GM23248 (cell line): ENCODE measurements around the gene SMIM35. TPM values are rescaled to one million over a fixed set of nuclear protein-coding genes. Genes with fewer than 3 reads are reported as not detected.

Experiments
- DNase-seq: peaks from one replicate; pipeline ENCODE4 v3.0.0-alpha.2; 2015
- H2AFZ ChIP-seq: fragments of 200-600 bp; sonication (generic); 2 replicates; pipeline ENCODE4 v1.6.1; 2016; ENCODE audit warnings: antibody characterized with exemption
- H3F3A ChIP-seq: fragments of 200-600 bp; sonication (generic); 2 replicates; pipeline ENCODE4 v1.6.1; 2016; ENCODE audit warnings: mild to moderate bottlenecking, antibody characterized with exemption, mixed run types; ENCODE audit not compliant: insufficient read depth
- H3K27ac ChIP-seq: fragments of 200-600 bp; sonication (generic); 2 replicates; pipeline ENCODE4 v1.5.1; 2016; ENCODE audit warnings: mild to moderate bottlenecking
- H3K27me3 ChIP-seq: fragments of 200-600 bp; sonication (generic); replicated peaks from 2 replicates; pipeline ENCODE4 v1.6.1; 2016; ENCODE audit warnings: mild to moderate bottlenecking; ENCODE audit not compliant: insufficient read depth
- H3K36me3 ChIP-seq: fragments of 200-600 bp; sonication (generic); 2 replicates; pipeline ENCODE4 v1.6.1; 2016; ENCODE audit warnings: low read depth, mild to moderate bottlenecking
- H3K4me1 ChIP-seq: fragments of 200-600 bp; sonication (generic); 2 replicates; pipeline ENCODE4 v1.6.1; 2016; ENCODE audit warnings: mild to moderate bottlenecking; ENCODE audit not compliant: insufficient read depth
- H3K4me2 ChIP-seq: fragments of 200-600 bp; sonication (generic); one replicate; pipeline ENCODE4 v1.6.1; 2016; ENCODE audit warnings: mild to moderate bottlenecking; ENCODE audit not compliant: unreplicated experiment
- H3K4me3 ChIP-seq: fragments of 200-600 bp; sonication (generic); 2 replicates; pipeline ENCODE4 v1.5.1; 2016; ENCODE audit warnings: mild to moderate bottlenecking
- H3K79me2 ChIP-seq: fragments of 200-600 bp; sonication (generic); 2 replicates; pipeline ENCODE4 v1.6.1; 2016; ENCODE audit warnings: mild to moderate bottlenecking; ENCODE audit not compliant: insufficient read depth
- H3K9ac ChIP-seq: fragments of 200-600 bp; sonication (generic); 2 replicates; pipeline ENCODE4 v1.6.1; 2016; ENCODE audit warnings: mild to moderate bottlenecking
- H3K9me2 ChIP-seq: fragments of 200-600 bp; sonication (generic); 2 replicates; pipeline ENCODE4 v1.6.1; 2016; ENCODE audit warnings: mixed run types, mild to moderate bottlenecking, moderate library complexity; ENCODE audit not compliant: insufficient read depth
- H3K9me3 ChIP-seq: fragments of 200-600 bp; sonication (generic); one replicate; pipeline ENCODE4 v1.6.1; 2017; ENCODE audit warnings: low read depth
- H4K20me1 ChIP-seq: fragments of 200-600 bp; sonication (generic); 2 replicates; pipeline ENCODE4 v1.6.0; 2016; ENCODE audit not compliant: insufficient read depth
- EZH2 ChIP-seq: fragments of 200-600 bp; sonication (generic); IDR thresholded peaks from 2 replicates; pipeline ENCODE4 v1.6.1; 2018; ENCODE audit warnings: antibody characterized with exemption, mild to moderate bottlenecking; ENCODE audit not compliant: insufficient read depth, poor library complexity, severe bottlenecking
- EZH2phosphoT487 ChIP-seq: fragments of 200-600 bp; sonication (generic); IDR thresholded peaks from 2 replicates; pipeline ENCODE4 v1.6.1; 2018; ENCODE audit warnings: antibody characterized with exemption, moderate library complexity, mild to moderate bottlenecking, low read depth; ENCODE audit not compliant: insufficient read depth
- WGBS, 2 experiments: methylation state at CpG; one replicate each; pipeline ENCODE4 v1.1.6; 2015 to 2017; ENCODE audit warnings: low lambda C conversion rate in 2 of 2, low coverage in 1 of 2; ENCODE audit errors: missing lambda C conversion rate in 2 of 2; 5-methylcytosine and 5-hydroxymethylcytosine counted together
- in situ Hi-C: fragments of 300-500 bp; cut with MboI; formaldehyde crosslinking; loops from 2 replicates; pipeline ENCODE4 v1.15.0; 2020
- polyA plus RNA-seq: library from polyadenylated mRNA; unstranded; fragments of >200 nt; fragmentation: Nextera tagmentation; extraction: Ambion mirVana; gene quantifications from 2 replicates; pipeline ENCODE4 v1.2.1, GENCODE V29; 2016
- total RNA-seq: library from RNA; depleted of rRNA; stranded (reverse); fragments of >200 nt; shearing (Covaris generic); gene quantifications from 2 replicates; pipeline ENCODE4 v1.2.3, GENCODE V29; 2014

The SMIM35 gene
- total and polyA plus RNA-seq, 2 experiments from 2014 or later = not detected

GRCh38 chr11:118006153-118006534, 80.6 kb downstream of the SMIM35 start:
- H3K36me3 ChIP-seq = no peaks in the 10 kb centered on the region
- no peak for DNase-seq
- in situ Hi-C loops = no loop called here
- H3K4me2 ChIP-seq = no peak overlapping the region
- 92 to 93% methylated on average over 4 of the region's 4 CpGs for WGBS, 2 experiments
- TF ChIP-seq EZH2 = no peak
- TF ChIP-seq EZH2phosphoT487 = no peak
- no peak overlapping the region for H3K4me3 ChIP-seq
- H4K20me1 ChIP-seq = no peaks in the 10 kb centered on the region
- H3K9me3 ChIP-seq = no peaks in the 10 kb centered on the region
- no peak overlapping the region for H3K27ac ChIP-seq
- H3K79me2 ChIP-seq = no peaks in the 10 kb centered on the region
- no peaks in the 10 kb centered on the region for H3F3A ChIP-seq
- no peaks in the 10 kb centered on the region for H3K9me2 ChIP-seq
- no peak overlapping the region for H3K9ac ChIP-seq
- no peaks in the 10 kb centered on the region for H3K27me3 ChIP-seq
- no peak overlapping the region for H2AFZ ChIP-seq
- H3K4me1 ChIP-seq = no peaks in the 10 kb centered on the region

DNA sequence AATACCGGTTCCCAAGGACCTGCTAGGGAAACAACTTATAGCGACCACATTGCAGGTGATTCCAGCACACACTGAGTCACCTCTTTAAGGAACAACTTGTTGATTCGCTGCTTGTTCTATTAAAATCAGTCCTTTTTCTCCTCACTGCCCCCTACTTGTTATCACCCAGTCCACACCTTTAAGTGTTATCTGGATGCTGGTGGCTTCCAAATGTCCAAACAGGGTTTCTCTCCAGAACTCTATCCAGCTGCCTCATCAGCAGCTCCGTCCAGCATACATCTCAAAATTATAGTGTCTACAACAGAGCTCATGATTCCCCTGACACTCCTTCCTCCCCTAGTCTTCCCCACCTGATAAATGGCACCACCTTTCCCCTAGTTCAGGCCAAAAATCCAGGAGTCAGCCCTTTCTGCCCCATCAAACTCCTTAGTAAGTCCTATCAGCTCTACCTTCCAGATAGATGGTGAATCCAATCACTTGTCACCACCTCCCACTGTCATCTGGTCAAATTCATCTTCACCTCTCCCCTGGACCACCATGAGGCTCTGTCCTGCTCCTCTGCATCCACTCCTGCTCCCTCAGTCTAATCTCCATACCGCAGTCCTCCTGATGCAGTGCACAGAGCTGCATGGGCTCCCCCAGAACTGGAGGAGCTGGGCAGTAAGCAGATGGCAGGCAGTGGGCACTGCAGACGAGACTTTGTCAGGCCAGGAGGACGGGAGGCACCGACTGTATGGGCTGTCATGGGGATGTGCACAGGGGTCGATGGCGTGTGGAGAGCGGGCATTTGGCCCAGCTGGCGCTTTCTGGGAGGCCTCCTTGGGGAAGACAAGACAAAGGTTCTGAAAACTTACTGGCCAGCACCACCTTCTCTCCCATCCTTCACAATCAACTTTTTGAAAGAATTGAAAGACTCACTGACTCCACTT, 81.3 kb downstream of the SMIM35 start:
- in situ Hi-C loops = no loop called here
- no peaks in the 10 kb centered on the region for H3K79me2 ChIP-seq

DNA sequence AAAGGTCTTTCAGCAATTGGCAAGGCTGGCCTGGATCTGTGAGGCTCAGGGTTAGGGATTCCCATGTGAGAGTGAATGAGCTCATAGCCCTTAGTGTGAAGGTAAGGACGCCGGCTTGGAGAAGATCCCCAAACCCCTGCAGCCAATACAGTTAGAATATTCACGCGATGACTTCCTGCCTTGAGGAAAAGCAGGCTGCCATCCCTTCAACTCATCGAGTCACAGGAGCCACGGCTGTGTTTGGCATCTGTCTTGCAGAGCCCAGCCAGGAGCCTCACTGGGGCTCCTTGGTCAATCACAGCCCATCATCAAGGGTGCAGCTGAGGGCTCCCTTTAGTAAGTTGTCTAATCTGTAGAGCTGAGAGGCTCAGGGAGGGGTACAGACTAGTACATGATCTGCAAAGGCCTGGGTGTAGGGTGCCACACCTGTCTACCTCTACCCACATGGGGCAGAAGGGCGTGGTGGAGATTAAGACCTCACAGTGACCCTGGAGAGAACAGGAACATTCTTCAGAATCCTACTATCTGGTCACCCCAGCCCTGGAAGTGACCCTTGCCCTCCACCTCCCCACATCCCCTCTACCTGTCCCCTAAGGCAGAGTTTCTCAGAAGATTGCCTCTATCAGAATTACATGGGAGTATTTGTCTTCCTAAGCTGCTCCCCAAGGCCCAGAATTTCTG, 82.1 kb downstream of the SMIM35 start:
- Histone ChIP-seq H3K27ac (no peak overlapping the region), H3K4me1 (no peaks in the 10 kb centered on the region), H4K20me1 (no peaks in the 10 kb centered on the region), H3F3A (no peaks in the 10 kb centered on the region), H3K9me2 (no peaks in the 10 kb centered on the region), H3K4me3 (no peak overlapping the region), H3K9me3 (no peaks in the 10 kb centered on the region), H3K9ac (no peak overlapping the region), H3K79me2 (no peaks in the 10 kb centered on the region), H2AFZ (no peak overlapping the region), H3K4me2 (no peak overlapping the region), H3K27me3 (no peaks in the 10 kb centered on the region), H3K36me3 (no peaks in the 10 kb centered on the region)
- WGBS, 2 experiments = 25 to 39% methylated on average over 7 of the region's 7 CpGs
- no peak for TF ChIP-seq EZH2
- TF ChIP-seq EZH2phosphoT487 = no peak
- in situ Hi-C loops = no loop called here
- DNase-seq = no peak

More for the DNA sequence above, 81.3 kb downstream of the SMIM35 start:
- DNase-seq = no peak
- Histone ChIP-seq H3K9me2 (no peaks in the 10 kb centered on the region), H3K4me2 (no peak overlapping the region), H3K9me3 (no peaks in the 10 kb centered on the region), H3K27ac (no peak overlapping the region), H3K4me1 (no peaks in the 10 kb centered on the region), H3K4me3 (no peak overlapping the region), H4K20me1 (no peaks in the 10 kb centered on the region), H3K9ac (no peak overlapping the region), H3K27me3 (no peaks in the 10 kb centered on the region), H2AFZ (no peak overlapping the region), H3K36me3 (no peaks in the 10 kb centered on the region), H3F3A (no peaks in the 10 kb centered on the region)
- TF ChIP-seq EZH2phosphoT487 (no peak), EZH2 (no peak)
- WGBS, 2 experiments = 51 to 55% methylated on average over 12 of the region's 12 CpGs

DNA sequence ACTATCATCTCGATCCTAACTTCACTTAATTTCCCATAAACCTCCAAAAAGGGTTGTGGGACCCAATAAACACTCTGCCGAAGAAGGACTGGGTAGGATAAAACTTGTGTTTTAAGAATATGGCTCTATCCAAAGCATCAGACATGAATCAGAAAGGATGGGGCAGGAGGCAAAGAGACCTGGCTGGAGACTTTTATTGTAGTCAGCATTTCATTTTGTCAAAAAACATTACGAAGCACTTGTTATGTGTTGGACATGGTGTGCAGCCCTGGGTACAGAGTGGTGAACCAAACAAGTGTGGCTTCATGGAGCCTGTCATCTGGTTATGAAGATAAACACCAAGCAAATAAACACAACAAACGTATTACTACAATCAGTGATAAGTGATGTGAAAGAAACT, 83.3 kb downstream of the SMIM35 start:
- in situ Hi-C loops = no loop called here
- no peaks in the 10 kb centered on the region for H3F3A ChIP-seq
- H3K9me2 ChIP-seq = no peaks in the 10 kb centered on the region
- no peak overlapping the region for H3K4me3 ChIP-seq
- TF ChIP-seq EZH2phosphoT487 (no peak), EZH2 (no peak)
- H2AFZ ChIP-seq = no peak overlapping the region
- no peak overlapping the region for H3K4me2 ChIP-seq
- no peaks in the 10 kb centered on the region for H3K36me3 ChIP-seq
- no peaks in the 10 kb centered on the region for H4K20me1 ChIP-seq
- H3K27me3 ChIP-seq = no peaks in the 10 kb centered on the region
- H3K4me1 ChIP-seq = no peaks in the 10 kb centered on the region
- no peak overlapping the region for H3K27ac ChIP-seq
- 30 to 32% methylated on average over 4 of the region's 4 CpGs for WGBS, 2 experiments
- no peak overlapping the region for H3K9ac ChIP-seq
- H3K9me3 ChIP-seq = no peaks in the 10 kb centered on the region
- no peak for DNase-seq
- H3K79me2 ChIP-seq = no peaks in the 10 kb centered on the region
